Measurements from ENCODE around the gene NHSL2.

The NHSL2 gene

DNA sequence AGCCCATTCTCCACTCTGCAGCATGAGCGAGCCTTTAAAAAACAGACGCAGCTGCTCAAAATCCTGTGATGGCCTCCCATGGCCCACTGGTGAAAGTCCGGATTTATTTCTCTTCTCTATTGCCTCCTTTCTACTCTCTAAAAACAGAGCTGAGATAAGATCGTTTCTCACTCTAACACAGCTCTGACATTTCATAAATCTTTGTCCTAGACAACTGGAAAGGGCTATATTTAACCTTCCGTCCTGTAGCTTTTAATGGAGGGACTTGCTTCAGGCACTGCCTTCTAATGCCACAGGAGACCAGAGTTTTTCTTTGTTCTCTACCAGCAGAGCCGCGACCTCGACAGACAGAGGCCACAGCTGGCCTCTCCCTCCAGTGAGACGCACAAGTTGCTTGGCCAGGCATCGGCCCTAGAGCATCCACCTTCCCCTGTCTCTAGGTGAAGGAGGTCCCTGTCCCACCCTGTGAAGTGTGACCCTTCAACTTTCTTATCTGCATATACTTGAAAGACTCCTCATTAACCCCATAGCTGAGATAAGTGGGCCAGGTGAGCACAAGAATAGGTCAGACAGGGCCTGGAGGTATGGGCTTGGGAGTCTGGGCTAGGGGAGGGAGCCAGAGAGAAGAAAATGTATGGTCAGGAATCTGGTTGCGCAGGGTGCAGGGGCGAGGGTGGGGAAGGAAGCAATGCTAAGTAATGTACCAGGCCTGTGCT, 171.1 kb downstream of the NHSL2 start:
- DNase-seq: no peak

DNA sequence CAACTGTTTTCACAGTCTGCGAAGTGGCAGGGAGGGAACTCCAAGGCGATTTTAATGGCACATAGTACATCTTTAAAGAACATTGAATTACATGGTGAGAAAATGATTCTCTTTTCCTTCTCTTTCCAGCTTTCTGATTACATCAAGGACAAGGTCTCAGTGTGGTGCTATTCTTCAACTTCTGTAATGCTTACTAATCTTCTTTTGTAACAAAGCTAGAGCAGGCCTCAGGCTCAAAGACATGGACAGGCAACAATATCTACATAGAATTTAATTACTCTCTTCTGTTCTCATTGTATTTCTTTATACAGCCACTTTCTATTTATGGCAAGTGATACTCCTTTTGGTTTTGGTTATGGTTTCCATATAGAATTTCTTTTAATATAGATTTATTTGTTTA, 172.6 kb downstream of the NHSL2 start:
- no peak for DNase-seq

- DNase-seq: no peak
Observed at GRCh38 chrX:72084114-72084513, 173.5 kb downstream of the NHSL2 start.

- DNase-seq: no peak
Observed at GRCh38 chrX:72086995-72087394, 176.3 kb downstream of the NHSL2 start.

DNA sequence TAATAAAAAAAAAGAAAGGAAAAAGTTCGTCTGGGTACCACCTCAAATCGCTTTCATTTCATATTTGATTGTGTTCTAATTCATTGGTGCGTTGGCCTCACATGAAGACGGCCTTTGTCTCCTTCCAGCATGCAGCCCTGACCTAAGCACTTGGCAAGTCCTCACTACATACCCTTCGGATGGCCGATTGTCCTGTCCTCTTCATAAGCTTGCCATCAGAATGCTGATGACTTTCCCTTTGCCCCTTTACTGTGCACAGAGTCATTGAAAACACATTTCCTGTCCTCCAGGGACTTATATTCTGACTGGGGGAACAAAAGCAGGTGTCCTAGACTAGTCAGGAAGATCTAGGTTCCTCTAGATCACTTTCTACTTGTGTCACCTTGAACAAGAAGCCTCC, 178.1 kb downstream of the NHSL2 start:
- DNase-seq: no peak

GRCh38 chrX:72089254-72089653, 178.6 kb downstream of the NHSL2 start:
- no peak for DNase-seq

- no peak for DNase-seq
Observed at GRCh38 chrX:72094894-72095293, 184.2 kb downstream of the NHSL2 start.

DNA sequence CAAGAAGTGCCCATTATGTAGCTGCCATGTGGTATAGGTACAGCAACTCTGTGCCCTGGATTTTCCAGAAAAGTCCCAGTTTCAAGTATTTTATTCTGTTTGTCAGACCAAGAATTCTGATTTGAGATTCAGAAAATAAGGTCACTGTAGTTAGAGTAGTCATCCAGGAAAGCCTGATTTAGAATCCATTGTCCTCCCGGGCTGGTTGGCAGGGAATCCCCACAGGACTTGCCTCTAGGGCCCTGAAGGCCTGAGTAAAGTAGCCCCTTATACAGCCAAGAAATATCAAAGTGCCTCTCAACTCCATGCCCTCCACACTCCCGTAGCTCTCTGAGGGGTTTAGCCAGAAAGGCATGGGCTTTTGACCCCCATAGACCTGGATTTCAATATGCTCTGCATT, 184.7 kb downstream of the NHSL2 start:
- no peak for DNase-seq

DNA sequence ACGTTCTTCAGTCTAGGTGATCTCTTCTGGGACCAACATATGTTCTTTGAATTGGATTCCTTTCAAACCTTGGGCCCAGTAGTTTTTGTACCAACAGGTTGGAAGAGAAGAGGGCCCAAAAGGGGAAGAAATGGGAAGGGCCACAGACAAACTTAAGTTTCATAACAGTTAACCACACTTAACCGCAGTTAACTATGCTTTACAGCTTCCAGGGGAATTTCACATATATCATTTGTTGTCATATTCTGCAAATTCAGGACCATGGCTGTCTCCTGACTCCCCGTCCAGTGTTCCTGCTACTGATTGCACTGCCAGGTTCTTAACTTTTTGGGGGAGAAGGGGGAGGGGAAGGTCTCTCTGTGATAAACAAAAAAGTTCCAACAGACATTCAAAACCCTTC, 186.5 kb downstream of the NHSL2 start:
- DNase-seq: no peak

- no peak for DNase-seq
Observed at GRCh38 chrX:72100051-72100755, 189.6 kb downstream of the NHSL2 start.

GRCh38 chrX:72100824-72101351, 190.2 kb downstream of the NHSL2 start:
- DNase-seq: no peak

DNA sequence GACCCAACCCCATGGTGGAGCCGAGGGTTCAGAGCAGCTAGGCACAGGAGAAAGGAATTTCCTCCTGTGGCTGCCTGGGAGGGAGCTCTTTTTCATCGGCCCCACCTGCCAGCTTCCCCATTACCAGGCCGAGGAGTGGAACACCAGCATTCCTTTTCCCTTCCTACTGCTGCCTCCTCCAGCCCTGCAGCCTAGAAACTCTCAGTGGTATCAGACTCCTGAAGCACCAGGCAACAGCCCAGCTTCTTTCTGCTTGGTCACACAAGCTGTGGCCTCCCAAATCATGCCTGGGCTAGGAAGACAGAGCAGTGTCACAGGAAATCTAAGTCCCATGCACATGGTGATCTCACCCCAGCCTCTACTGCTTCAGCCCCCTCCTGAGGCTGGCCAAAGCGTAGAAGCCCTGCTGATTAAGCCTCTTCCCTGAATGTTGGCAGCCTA, 191.0 kb downstream of the NHSL2 start:
- DNase-seq: no peak

- no peak for DNase-seq
Observed at GRCh38 chrX:72102126-72102525, 191.5 kb downstream of the NHSL2 start.

DNA sequence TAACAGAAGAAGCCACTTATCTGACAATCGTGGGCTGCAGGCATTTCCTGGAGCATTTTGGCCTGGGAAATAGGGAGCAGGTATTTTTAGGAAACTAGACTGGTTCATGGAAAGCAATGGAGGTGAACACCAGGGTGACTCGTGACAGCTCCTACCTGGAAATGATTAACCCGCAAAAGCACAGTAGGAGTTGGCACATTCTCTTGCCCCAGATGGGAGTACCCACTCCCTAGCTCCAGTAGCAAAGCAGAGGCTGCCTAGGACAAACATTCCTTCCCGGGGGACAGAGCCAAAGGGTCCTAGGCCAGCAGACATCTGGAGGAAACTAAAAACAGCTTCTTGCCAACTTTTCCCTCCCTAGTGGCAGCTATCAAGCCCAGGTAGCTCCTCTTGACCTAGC, 192.1 kb downstream of the NHSL2 start:
- no peak for DNase-seq

DNA sequence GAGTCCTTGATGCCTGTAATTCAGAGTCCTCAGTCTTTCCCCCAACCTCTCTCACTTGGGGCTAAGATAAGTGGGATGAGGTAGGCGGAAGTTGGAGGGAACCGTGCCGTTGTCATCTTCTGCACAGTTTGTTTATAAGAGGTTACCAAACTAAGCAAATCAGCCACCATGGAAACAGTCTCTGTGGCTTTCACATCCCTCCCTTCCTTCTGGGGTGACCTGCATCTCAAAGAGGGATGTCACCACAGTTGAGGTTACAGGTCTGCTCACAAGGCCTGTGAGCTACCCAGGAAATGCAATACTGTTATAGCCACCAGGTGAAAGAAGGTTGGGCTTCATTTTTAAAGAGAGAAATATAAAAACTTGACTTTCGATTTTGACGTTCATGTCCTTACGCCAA, 194.8 kb downstream of the NHSL2 start:
- DNase-seq: no peak

- DNase-seq: no peak
Observed at GRCh38 chrX:72107320-72107719, 196.7 kb downstream of the NHSL2 start.

GRCh38 chrX:72107841-72108595, 197.4 kb downstream of the NHSL2 start:
- no peak for DNase-seq

- DNase-seq: no peak
Observed at GRCh38 chrX:72108666-72109065, 198.0 kb downstream of the NHSL2 start.

- DNase-seq: no peak
Observed at GRCh38 chrX:72110051-72110875, 199.6 kb downstream of the NHSL2 start.

GRCh38 chrX:72110876-72111708, 200.4 kb downstream of the NHSL2 start:
- DNase-seq: no peak

GRCh38 chrX:72113461-72113860, 202.8 kb downstream of the NHSL2 start:
- DNase-seq: no peak

- DNase-seq: no peak
Observed at GRCh38 chrX:72114306-72114705, 203.7 kb downstream of the NHSL2 start.
